SK-N-SH (cell line): ENCODE results near the gene GPR39.

Experiments used
- FOXJ3 ChIP-seq: sonication (generic); formaldehyde crosslinking; IDR thresholded peaks from 2 replicates; pipeline ENCODE4 v1.5.1; 2020; ENCODE audit warnings: mild to moderate bottlenecking, missing genetic modification reagents
- FOXM1 ChIP-seq: IDR thresholded peaks from 2 replicates; pipeline ENCODE4 v1.4.0; 2012; ENCODE audit warnings: low read depth, mild to moderate bottlenecking
- JUND ChIP-seq: IDR thresholded peaks from 2 replicates; pipeline ENCODE4 v1.4.0; 2012
- MAX ChIP-seq: IDR thresholded peaks from 2 replicates; pipeline ENCODE4 v1.4.0; 2012; ENCODE audit warnings: low read depth
- POLR2AphosphoS5 ChIP-seq: IDR thresholded peaks from 2 replicates; pipeline ENCODE4 v1.6.1; 2012; ENCODE audit warnings: low read depth, low read length
- RAD21 ChIP-seq: IDR thresholded peaks from 2 replicates; pipeline ENCODE4 v1.6.1; 2012; ENCODE audit warnings: mild to moderate bottlenecking, low read length
- RCOR1 ChIP-seq: fragments of 150-350 bp; IDR thresholded peaks from 2 replicates; pipeline ENCODE4 v1.6.1; 2017; ENCODE audit warnings: antibody characterized with exemption, low read length
- REST ChIP-seq: IDR thresholded peaks from 2 replicates; pipeline ENCODE4 v1.6.1; 2012; ENCODE audit warnings: mild to moderate bottlenecking, low read depth, low read length, moderate library complexity
- TAF1 ChIP-seq: IDR thresholded peaks from 2 replicates; pipeline ENCODE4 v1.6.1; 2012; ENCODE audit warnings: low read depth, mild to moderate bottlenecking, low read length, moderate library complexity, borderline replicate concordance
- USF2 ChIP-seq: fragments of 150-350 bp; IDR thresholded peaks from 2 replicates; pipeline ENCODE4 v1.6.1; 2017; ENCODE audit warnings: antibody characterized with exemption, low read length, low read depth, borderline replicate concordance
- TF ChIP-seq, protein P1 (sequence below): fragments of 200-600 bp; sonication (generic); IDR thresholded peaks from 2 replicates; pipeline ENCODE4 v1.6.1; 2017; ENCODE audit warnings: antibody characterized with exemption, mild to moderate bottlenecking, moderate library complexity

- TF ChIP-seq, protein P1, sequence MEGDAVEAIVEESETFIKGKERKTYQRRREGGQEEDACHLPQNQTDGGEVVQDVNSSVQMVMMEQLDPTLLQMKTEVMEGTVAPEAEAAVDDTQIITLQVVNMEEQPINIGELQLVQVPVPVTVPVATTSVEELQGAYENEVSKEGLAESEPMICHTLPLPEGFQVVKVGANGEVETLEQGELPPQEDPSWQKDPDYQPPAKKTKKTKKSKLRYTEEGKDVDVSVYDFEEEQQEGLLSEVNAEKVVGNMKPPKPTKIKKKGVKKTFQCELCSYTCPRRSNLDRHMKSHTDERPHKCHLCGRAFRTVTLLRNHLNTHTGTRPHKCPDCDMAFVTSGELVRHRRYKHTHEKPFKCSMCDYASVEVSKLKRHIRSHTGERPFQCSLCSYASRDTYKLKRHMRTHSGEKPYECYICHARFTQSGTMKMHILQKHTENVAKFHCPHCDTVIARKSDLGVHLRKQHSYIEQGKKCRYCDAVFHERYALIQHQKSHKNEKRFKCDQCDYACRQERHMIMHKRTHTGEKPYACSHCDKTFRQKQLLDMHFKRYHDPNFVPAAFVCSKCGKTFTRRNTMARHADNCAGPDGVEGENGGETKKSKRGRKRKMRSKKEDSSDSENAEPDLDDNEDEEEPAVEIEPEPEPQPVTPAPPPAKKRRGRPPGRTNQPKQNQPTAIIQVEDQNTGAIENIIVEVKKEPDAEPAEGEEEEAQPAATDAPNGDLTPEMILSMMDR: no peak
- TF ChIP-seq TAF1 (no peak), REST (no peak), FOXJ3 (CRISPR knock-in tag) (no peak), JUND (no peak), RAD21 (no peak), RCOR1 (no peak), FOXM1 (no peak), POLR2AphosphoS5 (no peak), USF2 (no peak), MAX (no peak)
These were observed 29.8 kb downstream of the GPR39 start for GRCh38 chr2:132446444-132446843.
